NOMO-1 treated with DMSO at 0.1 percent for 48 hours (cell line): Measurements from ENCODE around the gene MGLL.

ENCODE experiments used
- DNase-seq: peaks from one replicate; lab custom pipeline; 2025; ENCODE audit not compliant: unreplicated experiment; lab: John Stamatoyannopoulos, UW

MGLL gene

GRCh38 chr3:127760361-127760760 lies 62.0 kb downstream of the MGLL start:
- DNase-seq = no peak

- DNase-seq = no peak
These were observed 62.5 kb downstream of the MGLL start for GRCh38 chr3:127759826-127760225.

GRCh38 chr3:127758013-127758412 lies 64.3 kb downstream of the MGLL start:
- no peak for DNase-seq

GRCh38 chr3:127755305-127755681 lies 67.0 kb downstream of the MGLL start:
- DNase-seq = no peak

GRCh38 chr3:127754411-127755304 lies 67.7 kb downstream of the MGLL start:
- peak; percentile 94 for DNase-seq

GRCh38 chr3:127753898-127754410 lies 68.4 kb downstream of the MGLL start:
- DNase-seq = no peak

GRCh38 chr3:127753338-127753737 lies 69.0 kb downstream of the MGLL start:
- no peak for DNase-seq

- DNase-seq = no peak
These were observed 70.5 kb downstream of the MGLL start for GRCh38 chr3:127751782-127752181.

GRCh38 chr3:127751163-127751621 lies 71.1 kb downstream of the MGLL start:
- DNase-seq = no peak

- peak; percentile 74 for DNase-seq
These were observed 71.9 kb downstream of the MGLL start for GRCh38 chr3:127750226-127751031.

GRCh38 chr3:127749787-127750225 lies 72.5 kb downstream of the MGLL start:
- peak; percentile 65 for DNase-seq

- DNase-seq = no peak
These were observed 73.0 kb downstream of the MGLL start for GRCh38 chr3:127749361-127749760.

GRCh38 chr3:127748754-127749327 lies 73.5 kb downstream of the MGLL start:
- DNase-seq = no peak

GRCh38 chr3:127747751-127748521 lies 74.4 kb downstream of the MGLL start:
- DNase-seq = no peak

- no peak for DNase-seq
These were observed 75.2 kb downstream of the MGLL start for GRCh38 chr3:127747066-127747465.

- no peak for DNase-seq
These were observed 75.8 kb downstream of the MGLL start for GRCh38 chr3:127746400-127747057.

GRCh38 chr3:127745656-127746399 lies 76.5 kb downstream of the MGLL start:
- DNase-seq = no peak

- no peak for DNase-seq
These were observed 77.4 kb downstream of the MGLL start for GRCh38 chr3:127744875-127745274.

GRCh38 chr3:127744253-127744815 lies 78.0 kb downstream of the MGLL start:
- DNase-seq = no peak
